CD4-positive, alpha-beta T cell treated with Interleukin-17A for 4 hours (primary cell): ENCODE measurements around the gene GCNT1.
"Not testable (repeated sequence)": the region's sequence is repeated elsewhere in the genome, so short reads cannot be mapped to it uniquely, and the experiment has no call there.

ENCODE experiments used
- DNase-seq: peaks from one replicate; pipeline ENCODE4 v3.0.0-alpha.2; 2020; ENCODE audit warnings: mixed read lengths

Gene GCNT1

DNA sequence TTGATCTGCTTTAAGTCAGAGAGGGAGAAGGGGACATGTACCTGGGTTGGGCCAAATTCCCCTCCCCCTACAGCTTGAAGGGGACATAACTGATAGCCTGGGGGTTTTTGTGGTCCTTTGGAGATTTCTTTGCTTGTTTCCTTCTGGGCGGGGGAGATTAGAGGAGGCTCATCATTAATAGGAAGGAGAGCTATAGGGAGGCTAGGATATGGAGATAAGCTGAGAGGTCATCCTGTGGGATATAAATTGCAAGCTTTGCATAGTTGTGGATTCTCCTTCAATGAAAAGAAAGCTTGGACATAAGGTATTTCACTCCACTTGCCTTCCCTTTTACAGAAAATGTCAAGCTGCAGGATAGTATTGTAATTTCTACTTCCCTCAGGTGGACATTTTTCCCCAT lies 34.5 kb downstream of the GCNT1 start:
- DNase-seq: not testable (repeated sequence)

DNA sequence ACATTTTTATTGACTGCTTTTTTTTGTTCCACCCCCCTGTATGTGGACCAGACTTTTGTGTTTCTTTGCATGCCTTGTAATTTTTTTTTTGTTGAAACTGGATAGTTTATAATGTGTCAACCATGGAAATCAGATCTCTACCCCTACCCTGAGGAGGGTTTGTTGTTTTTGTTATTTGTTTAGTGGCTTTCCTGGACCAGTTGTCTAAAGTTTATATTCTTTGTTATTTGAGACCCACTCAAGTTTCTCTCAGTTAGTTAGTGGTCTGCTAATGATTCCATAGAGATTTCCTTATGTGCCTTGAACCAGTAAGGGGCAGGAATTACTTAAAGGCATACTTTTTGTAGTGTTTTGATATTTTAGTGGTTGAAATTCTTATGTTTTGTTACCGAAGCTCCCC lies 41.1 kb downstream of the GCNT1 start:
- no peak for DNase-seq

DNA sequence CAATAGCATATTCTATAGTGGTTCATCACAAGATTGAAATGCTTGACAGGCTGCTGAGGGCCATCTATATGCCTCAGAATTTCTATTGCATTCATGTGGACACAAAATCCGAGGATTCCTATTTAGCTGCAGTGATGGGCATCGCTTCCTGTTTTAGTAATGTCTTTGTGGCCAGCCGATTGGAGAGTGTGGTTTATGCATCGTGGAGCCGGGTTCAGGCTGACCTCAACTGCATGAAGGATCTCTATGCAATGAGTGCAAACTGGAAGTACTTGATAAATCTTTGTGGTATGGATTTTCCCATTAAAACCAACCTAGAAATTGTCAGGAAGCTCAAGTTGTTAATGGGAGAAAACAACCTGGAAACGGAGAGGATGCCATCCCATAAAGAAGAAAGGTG lies 43.8 kb downstream of the GCNT1 start:
- DNase-seq: no peak

DNA sequence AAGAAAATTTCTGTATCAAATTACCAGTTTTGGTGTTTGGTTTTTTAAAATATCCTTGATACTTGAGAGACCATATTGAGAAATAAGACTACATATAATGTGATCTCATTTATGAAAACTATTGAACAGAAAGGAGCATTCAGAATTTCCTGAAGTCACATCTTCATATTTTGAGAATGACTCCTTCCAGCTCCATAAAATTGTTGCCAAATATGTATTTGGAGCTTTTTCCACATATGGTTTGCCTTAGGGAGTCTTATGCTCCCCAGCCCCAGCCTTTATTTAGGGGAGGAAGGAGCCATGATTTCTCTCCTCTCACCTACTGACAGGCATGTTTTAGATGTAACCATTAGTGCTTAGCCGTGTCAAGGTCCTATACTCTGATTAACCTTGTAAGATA lies 51.1 kb downstream of the GCNT1 start:
- DNase-seq: no peak

DNA sequence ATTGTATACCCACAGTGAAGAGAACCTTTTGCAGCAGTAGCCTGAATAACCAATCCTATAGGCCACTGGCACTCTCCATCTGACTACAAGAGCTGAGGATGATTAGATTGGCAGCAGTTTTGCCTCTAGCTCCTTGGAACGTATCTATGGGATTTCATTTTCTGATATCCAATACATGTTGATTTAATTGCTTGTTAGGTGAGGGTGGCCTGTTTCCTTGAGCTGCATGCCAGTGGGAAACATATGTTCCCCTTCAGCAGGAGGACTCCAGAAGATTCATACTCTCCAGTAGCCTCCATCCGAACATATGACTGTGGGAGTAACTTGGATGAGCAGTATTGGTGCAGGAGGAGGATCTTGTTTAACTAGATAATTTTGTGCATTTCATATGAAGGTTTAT lies 51.5 kb downstream of the GCNT1 start:
- no peak for DNase-seq

DNA sequence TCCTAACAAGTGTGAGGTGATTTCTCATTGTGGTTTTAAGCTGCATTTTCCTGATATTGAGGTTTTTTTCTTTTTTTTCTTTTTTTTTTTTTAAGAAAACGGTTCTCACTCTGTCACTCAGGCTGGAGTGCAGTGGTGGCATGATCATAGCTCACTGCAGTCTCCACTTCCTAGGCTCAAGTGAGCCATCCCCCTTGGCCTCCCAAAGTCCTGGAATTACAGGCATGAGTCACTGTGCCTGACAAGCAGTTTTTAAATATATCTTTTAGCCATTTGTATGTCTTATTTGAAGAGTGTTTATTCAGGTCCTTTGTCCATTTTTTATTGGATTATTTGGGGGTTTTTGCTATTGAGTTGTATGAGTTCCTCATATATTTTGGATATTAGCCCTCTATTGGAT lies 53.8 kb downstream of the GCNT1 start:
- no peak for DNase-seq

DNA sequence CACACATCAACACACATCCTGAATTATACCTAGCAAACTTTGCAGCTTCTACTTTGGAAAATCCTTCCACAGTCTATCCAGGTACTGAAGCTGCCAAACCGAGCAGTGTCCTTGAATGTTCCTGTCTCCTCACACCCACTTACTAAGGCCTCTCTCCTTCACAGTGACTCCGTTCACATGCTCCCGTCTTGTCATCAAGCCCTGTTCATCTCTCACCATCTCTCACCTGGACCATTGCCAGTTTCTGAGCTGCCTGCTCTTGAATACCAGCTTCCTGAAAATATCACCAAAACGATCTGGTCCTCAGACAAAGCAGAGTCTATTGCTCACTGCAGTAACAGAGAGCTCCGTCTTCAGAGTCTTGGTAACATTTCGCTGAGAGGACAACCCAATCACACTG lies 57.4 kb downstream of the GCNT1 start:
- peak; percentile 7 for DNase-seq

DNA sequence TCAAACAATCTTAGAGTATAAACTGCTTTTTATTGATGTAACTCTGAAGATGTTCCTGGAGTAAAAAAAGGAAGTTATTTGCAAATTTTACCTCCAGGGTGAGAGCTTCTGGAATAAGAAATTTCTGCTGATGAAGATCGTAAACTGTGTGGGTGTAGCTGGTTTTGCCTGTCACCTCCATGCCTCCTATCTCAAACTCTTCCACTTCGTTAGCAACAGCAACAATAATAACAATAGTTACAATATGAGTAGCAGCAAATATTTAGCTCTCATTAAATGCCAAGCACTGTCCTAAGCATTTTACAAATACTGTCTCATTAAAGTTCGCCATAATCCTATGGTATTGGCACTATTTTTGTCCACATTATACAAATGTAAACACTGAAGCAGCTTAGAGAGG lies 57.9 kb downstream of the GCNT1 start:
- no peak for DNase-seq

DNA sequence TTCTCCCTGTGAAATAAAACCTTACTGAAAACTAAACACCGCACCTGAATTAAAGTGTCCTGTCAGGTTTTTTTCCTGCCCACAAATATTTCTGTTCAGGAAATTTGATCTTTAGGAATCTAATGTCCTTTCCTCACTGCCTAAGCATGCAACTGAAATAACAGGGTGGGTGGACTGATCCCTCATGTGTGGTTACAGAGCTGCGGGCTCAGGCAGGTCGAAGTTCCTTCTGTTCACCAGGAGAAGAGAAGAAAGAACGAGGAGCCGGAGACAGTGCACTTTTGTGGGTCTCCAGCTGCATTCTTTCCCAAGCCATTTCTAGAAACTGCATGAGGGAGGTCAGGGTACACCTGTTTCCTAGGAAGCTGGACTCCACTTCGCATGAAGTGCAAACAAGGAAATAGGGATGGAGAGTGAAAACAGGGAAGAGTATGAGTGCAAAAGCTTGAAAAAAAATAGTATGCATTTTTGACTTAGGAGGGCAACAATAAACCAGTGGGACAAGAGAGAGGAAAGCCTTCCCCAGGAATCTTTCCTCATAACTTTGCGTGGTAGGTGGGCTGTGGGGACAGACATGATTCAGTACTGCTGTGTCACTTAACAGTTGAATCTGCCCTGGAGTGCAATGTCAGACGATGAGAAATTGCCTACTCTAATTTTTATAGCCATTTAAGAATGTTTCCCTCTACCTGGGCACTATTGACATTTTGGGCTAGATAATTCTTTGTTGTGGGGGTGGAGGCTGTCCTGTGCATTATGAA lies 60.3 kb downstream of the GCNT1 start:
- DNase-seq: no peak

DNA sequence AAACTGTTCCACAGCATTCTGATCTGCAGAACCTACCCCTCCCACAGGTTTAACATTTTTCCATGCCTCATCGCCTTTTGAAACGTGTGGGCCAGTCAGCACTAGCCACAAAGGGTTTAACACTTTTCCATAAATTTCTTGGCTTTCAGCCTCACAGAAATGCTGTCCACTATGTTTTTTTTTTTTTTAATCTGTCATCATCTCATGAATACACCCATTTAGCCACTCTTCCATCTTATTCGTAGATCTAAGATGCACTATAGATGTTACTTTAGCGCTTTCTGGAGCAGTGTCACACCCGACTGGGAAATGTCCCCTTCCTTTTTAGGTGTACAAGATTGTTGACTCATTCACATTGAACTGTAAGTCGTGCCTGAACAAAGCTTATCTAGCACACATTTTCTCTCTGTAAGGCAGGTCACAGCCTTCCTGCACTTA lies 62.3 kb downstream of the GCNT1 start:
- no peak for DNase-seq

DNA sequence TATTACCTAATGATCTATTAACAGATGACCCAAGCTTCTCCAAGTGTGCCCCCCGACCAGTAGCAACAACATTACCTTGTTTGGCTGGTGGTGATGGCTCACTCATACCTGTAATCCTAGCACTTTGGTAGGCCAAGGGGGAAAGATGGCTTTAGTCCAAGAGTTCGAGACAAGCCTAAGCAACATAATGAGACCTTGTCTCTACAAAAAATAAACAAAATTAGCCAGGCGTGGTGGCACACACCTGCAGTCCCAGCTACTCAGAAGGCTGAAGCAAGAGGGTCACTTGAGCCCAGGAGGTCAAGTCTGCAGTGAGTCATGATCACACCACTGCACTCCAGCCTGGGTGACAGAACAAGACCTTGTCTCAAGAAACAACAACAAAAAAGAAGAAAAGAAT lies 62.9 kb downstream of the GCNT1 start:
- DNase-seq: no peak

DNA sequence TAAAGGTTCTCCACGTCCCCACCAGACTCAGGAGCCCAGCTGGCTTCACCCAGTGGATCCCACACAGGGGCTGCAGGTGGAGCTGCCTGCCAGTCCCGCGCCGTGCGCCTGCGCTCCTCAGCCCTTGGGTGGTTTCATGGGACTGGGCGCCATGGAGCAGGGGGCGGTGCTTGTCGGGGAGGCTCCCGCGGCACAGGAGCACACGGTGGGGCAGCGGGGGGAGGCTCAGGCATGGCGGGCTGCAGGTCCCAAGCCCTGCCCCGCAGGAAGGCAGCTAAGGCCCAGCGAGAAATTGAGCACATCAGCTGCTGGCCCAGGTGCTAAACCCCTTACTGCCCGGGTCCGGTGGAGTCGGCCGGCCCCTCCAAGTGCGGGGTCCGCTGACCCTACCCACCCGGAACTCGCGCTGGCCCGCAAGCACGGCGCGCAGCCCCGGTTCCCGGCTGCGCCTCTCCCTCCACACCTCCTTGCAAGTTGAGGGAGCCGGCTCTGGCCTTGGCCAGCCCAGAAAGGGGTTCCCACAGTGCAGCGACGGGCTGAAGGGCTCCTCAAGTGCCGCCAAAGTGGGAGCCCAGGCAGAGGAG lies 64.7 kb downstream of the GCNT1 start:
- DNase-seq: not testable (repeated sequence)

DNA sequence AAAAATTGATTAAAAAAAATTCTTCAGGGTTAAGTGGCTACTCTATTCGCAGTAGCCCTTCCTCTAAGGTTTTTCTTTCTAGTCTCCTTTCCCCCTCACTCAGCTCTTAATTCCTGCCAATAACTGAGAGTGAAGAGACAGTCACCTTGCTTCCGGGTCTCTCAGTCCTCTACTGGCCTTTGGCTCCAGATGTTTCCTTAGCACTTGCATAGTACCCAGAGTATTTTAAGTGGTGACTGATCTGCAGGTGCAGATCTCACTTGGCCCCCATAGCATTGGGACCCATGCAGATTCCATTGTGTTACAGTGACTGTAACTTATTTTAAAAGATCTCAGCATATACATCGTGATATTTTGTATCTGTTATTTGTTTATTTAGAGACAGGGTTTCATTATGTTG lies 66.2 kb downstream of the GCNT1 start:
- DNase-seq: no peak

DNA sequence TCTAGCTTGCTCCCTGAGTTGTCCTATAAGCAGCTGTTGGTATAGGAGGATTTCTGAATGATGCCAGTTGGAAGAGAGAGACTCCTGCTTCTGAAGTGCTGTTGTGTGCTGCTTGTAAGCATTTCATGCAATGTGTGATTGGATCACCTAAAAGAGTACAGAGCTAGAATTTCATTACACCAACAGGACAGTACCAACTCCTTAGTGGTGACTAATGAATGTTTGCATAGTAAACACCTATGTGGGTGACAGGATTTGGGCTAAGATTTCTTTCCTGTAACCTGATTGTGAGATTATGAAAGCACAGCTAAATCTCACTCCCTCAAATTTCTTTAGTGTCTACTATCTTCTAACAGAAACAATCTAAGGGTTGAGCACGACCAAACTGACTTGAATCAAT lies 67.0 kb downstream of the GCNT1 start:
- no peak for DNase-seq

DNA sequence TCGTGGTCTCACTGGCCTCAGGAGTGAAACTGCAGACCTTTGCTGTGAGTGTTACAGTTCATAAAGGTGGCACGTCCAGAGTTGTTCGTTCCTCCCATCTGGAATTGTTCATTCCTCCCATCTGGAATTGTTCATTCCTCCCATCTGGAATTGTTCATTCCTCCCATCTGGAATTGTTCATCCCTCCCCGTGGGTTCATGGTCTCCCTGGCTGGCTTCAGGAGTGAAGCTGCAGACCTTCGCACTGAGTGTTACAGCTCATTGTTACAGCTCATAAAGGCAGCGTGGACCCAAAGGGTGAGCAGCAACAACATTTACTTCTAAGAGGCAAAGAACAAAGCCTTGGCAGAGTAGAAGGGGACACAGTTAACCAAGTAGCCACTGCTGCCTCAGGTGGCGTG lies 69.1 kb downstream of the GCNT1 start:
- DNase-seq: no peak

DNA sequence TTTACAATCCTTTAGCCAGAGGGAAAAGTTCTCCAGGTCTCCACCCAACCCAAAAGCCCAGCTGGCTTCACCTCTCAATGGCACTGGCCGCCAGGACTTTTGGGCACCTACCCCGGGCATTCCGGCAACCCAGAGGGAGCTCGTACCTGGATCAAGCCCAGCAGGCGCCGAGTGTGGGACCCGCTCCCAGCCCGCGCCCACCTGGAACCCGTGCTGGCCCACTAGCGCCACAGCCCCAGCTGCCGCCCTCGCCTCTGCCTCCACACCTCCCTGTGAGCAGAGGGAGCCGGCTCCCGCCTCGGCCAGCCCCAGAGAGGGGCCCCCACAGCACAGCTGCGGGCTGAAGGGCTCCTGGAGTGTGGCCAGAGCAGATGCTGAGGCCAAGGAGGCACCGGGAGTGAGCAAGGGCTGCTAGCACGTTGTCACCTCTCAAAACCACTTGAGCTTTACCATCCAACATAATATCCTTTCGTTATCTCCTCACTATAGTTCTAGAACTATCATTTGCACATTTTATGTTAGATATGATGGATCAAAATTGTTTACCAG lies 69.7 kb downstream of the GCNT1 start:
- DNase-seq: no peak

DNA sequence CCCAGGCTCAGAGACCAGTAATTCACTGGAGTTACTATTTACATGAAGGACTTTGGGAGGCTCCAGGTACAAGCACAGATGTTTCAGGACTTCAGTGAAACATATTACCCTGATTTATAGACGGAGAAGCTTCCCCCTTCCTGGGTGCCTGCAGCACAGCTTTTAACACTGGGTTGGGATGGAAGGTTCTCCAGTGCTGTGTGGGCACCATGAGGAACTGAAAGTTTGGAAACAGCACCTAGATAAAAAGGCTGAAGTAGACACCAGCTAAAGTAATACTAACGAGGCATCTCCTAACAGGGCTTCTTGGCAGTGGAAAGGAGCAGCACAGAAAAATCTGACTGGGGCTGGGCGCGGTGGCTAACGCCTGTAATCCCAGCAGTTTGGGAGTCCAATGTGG lies 70.7 kb downstream of the GCNT1 start:
- no peak for DNase-seq

DNA sequence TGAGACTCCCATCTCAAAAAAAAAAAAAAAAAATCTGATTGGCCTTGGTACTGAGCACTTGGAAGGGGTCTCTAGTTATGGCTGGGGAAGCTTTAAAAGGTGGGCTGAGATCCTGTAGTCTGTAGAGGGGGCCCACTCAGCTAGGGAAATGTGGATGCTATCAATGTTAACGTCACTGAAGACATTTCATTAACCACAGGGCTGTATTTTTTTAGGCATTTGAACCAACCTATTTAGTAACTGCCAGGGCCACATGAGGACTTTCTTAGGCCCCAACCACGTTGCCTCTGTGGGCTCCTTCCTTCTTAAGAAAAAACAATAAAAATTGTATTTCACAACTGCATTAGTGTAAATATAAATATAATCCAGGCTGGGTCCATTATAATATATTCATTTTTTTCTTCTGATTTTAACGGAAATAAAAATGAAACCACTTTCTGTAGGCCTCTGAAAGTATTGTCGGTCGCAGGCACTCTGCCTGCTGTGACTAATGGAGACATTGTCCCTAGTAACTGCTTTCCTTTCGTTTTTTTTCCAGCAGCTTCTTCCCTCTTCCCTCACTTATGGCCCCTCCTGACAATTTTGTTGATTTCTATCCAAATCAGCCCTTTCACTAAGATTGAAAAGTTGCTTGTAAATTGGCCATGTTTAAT lies 71.6 kb downstream of the GCNT1 start:
- DNase-seq: no peak

DNA sequence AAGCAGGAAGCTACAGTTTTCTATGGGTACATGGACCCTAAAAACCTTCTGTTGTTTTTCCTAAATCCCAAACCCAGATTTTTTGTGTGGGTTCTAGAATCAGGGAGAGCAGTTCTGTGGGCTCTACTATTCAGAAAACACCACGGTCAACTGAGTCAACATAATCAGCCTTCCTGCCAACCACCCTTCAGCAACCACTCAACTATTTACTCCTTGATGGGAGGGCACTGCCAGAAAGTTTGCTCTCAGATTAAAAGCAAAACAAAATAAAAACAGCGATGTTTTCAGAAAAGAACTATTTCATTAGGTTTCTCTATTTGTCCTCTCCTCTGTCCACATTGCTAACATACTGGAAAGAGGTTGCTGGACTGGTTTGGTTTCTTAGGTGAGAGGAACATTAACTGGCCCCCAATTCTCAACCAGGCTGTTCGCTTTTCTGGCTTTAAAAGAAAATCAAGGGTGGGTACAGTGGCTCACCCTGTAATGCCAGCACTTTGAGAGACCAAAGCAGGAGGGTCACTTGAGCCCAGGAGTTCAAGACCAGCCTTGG lies 72.3 kb downstream of the GCNT1 start:
- no peak for DNase-seq

DNA sequence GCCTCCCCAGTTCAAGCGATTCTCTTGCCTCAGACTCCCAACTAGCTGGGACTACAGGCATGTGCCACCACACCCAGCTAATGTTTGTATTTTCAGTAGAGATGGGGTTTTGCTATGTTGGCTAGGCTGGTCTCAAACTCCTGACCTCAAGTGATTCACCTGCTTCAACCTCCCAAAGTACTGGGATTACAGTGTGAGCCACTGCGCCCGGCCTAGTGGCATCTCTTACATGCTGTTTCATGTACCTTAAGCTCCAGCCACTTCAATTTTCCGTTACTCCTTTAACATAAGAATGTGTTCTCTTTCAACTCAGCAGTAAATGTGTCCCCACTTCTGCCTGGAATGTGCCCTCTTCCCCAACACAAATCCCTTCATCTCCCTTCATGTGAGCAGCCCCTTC lies 73.9 kb downstream of the GCNT1 start:
- DNase-seq: not testable (repeated sequence)

DNA sequence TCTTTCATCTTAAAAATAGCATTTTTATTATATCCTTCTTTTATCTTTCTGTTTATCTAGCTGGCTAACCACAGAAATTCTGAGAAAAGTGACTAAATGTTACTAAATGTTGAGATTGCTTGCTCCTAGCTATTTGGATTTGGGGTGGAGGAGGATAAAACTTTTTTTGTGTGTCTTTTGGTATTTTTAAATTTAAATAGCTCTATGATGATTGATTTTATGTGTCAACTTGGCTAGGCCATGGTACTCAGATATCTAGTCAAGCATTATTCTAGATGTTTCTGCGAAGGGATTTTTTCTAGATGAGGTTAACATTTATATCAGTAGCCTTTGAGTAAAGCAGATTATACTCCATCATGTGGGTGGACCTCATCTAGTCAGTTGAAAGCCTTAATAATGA lies 75.0 kb downstream of the GCNT1 start:
- DNase-seq: no peak

DNA sequence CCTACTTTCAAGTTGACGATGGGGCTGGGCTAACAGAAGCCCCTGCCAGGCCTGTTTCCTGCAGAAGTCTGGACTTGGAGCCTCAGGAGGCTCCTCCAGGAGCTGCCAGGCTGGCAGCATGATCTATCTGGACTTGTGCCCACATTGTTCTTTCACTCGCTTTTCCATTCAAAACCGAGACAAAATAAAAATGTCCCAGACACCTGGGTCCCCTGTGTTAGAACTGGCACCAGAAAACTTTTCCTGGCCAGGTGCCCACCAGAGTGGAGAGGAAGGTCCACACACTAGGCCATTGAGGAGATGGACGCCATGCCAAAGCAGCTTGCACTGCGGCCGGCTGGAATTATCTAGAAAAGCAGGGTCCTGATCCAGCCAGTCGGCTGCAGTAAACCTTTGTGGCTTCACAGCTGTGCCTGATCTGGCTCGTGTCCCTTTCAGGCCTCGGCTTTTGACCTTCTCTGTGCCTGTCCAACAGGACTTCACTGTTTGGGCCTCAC lies 78.2 kb downstream of the GCNT1 start:
- DNase-seq: no peak

DNA sequence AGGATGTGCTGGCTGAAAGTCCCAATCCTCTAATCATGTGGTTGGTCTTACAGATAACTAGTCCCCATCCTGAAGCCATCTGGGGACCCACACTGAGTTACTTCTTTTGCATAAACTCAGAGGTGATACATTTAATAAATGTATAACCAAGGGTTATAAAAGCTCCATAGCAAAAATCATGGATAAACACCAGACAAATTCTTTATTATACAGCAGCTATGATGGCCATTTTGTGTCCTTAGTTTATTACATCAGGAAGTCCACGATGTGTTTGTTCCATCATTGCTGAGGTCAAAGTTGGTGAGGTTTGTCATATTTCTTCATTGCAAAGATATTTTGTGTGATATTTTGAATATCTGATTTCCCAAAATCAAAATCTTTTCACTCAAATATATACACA lies 80.2 kb downstream of the GCNT1 start:
- DNase-seq: no peak

DNA sequence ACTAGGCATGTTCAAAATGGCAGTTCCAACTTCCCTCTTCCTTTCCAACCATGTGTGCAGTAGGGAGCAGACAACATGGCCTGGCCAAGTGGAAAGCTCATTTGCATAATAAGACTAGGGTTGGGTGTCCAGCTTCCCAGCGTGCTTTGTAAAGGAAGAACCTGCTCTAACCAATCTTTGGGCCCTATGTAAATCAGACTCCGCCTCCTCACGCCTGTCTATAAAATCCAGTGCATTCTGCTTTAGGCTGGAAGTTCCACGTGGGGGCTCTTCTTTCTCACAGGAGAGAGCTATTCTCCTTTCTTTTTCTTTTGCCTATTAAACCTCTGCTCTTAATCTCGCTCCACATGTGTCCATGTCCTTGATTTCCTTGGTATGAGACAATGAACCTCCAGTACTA lies 83.4 kb downstream of the GCNT1 start:
- DNase-seq: no peak
